OCI-LY1 (cell line): Measurements from ENCODE around the gene TUBB2B.

ENCODE experiments used
- H2AFZ ChIP-seq: fragments of 200-600 bp; sonication (generic), shearing (Covaris generic); 2 replicates; pipeline ENCODE4 v1.6.0; 2014; ENCODE audit warnings: antibody characterized with exemption, mild to moderate bottlenecking, low read length
- H3F3A ChIP-seq: fragments of 200-600 bp; sonication (generic), shearing (Covaris generic); 2 replicates; pipeline ENCODE4 v1.6.0; 2014; ENCODE audit warnings: mild to moderate bottlenecking, antibody characterized with exemption, low read length, moderate library complexity; ENCODE audit not compliant: insufficient read depth
- H3K27ac ChIP-seq: fragments of 200-600 bp; sonication (generic); 2 replicates; pipeline ENCODE4 v1.5.1; 2014; ENCODE audit warnings: low read length, mixed run types, mild to moderate bottlenecking, low read depth; ENCODE audit not compliant: poor library complexity, severe bottlenecking
- H3K27me3 ChIP-seq: fragments of 200-600 bp; sonication (generic); 2 replicates; pipeline ENCODE4 v1.6.0; 2014; ENCODE audit warnings: antibody characterized with exemption, mild to moderate bottlenecking, low read length, moderate library complexity; ENCODE audit not compliant: insufficient read depth
- H3K36me3 ChIP-seq: fragments of 200-600 bp; sonication (generic); 2 replicates; pipeline ENCODE4 v1.6.1; 2014; ENCODE audit warnings: mild to moderate bottlenecking, antibody characterized with exemption, low read length, moderate library complexity, mixed read lengths; ENCODE audit not compliant: insufficient read depth
- H3K4me1 ChIP-seq: fragments of 200-600 bp; sonication (generic); 2 replicates; pipeline ENCODE4 v1.5.1; 2014; ENCODE audit warnings: mild to moderate bottlenecking, low read length, moderate library complexity; ENCODE audit not compliant: insufficient read depth, severe bottlenecking
- H3K4me2 ChIP-seq: fragments of 200-600 bp; sonication (generic), shearing (Covaris generic); 2 replicates; pipeline ENCODE4 v1.6.1; 2014; ENCODE audit warnings: low read length
- H3K4me3 ChIP-seq: fragments of 200-600 bp; sonication (generic); 2 replicates; pipeline ENCODE4 v1.5.1; 2014; ENCODE audit warnings: low read length, low read depth, mild to moderate bottlenecking, mixed read lengths; ENCODE audit not compliant: poor library complexity, severe bottlenecking
- H3K79me2 ChIP-seq: fragments of 200-600 bp; shearing (Covaris generic); 2 replicates; pipeline ENCODE4 v1.6.1; 2016; ENCODE audit warnings: mixed run types, low read length, mixed read lengths; ENCODE audit not compliant: insufficient read depth
- H3K9ac ChIP-seq: fragments of 200-600 bp; sonication (generic), shearing (Covaris generic); 2 replicates; pipeline ENCODE4 v1.6.1; 2014; ENCODE audit warnings: mild to moderate bottlenecking, low read length, mixed read lengths
- H3K9me2 ChIP-seq: fragments of 200-600 bp; sonication (generic), shearing (Covaris generic); 2 replicates; pipeline ENCODE4 v1.6.1; 2014; ENCODE audit warnings: low read depth, mild to moderate bottlenecking, low read length, mixed read lengths
- H3K9me3 ChIP-seq: fragments of 200-600 bp; shearing (Covaris generic); 2 replicates; pipeline ENCODE4 v1.6.1; 2014; ENCODE audit warnings: low read length, mixed read lengths
- H4K20me1 ChIP-seq: fragments of 200-600 bp; sonication (generic), shearing (Covaris generic); 2 replicates; pipeline ENCODE4 v1.6.0; 2016; ENCODE audit warnings: mild to moderate bottlenecking, low read length; ENCODE audit not compliant: insufficient read depth
- CTCF ChIP-seq: fragments of 200-600 bp; sonication (generic), shearing (Covaris generic); IDR thresholded peaks from 2 replicates; pipeline ENCODE4 v1.5.1; 2017; ENCODE audit warnings: mild to moderate bottlenecking, antibody characterized with exemption, low read length, moderate library complexity, mixed read lengths
- EZH2 ChIP-seq: fragments of 200-600 bp; sonication (generic), shearing (Covaris generic); IDR thresholded peaks from 2 replicates; pipeline ENCODE4 v1.8.0; 2017; ENCODE audit warnings: borderline replicate concordance, mixed run types, mild to moderate bottlenecking, antibody characterized with exemption, low read length, moderate library complexity, mixed read lengths

Gene TUBB2B

DNA sequence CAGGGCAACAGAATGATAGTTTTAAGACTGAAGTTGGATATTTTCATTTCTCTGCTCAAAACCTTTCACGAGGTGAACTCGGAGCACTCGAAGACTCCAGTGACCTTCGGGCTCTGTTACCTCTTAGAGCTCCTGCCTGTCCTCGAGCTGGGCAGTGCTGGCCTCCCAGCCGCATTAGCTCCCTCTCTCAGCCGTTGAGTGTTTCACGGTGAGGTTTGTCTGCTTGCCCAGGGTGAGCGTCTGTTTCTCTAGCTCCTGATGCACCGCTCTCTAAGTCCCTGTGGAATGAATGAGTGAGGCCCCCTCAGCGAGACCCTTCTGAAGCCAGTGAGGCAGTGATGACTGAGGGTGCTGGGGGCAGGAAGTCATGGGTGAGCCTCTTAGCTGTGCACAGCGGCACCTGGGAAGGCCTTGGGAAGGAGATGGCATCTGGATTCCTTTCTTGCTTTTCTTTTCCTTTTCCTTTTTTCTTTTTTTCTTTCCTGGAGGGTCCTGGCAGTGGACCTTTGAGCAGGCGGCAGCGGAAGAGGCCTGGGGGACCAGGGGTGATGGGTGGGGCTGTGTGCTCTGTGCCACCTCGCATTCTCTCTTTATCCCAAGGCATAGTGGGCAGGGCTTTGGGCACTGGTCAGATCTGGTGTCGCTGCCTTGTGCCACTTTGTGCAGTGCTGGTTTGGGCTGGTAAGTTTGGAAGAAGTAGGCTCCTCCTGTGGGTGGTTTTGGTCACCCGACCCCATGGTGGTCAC is 33.5 kb upstream of the TUBB2B start:
- Histone ChIP-seq H3K9ac (no peak overlapping the region), H3K36me3 (peaks cover 46% of the 10 kb centered on the region), H3F3A (no peaks in the 10 kb centered on the region), H2AFZ (no peak overlapping the region), H3K9me3 (no peaks in the 10 kb centered on the region), H3K79me2 (peaks cover 32% of the 10 kb centered on the region), H3K4me3 (peak overlapping the region; percentile 86), H3K4me1 (peaks cover 24% of the 10 kb centered on the region), H4K20me1 (no peaks in the 10 kb centered on the region), H3K9me2 (no peaks in the 10 kb centered on the region), H3K27me3 (no peaks in the 10 kb centered on the region), H3K4me2 (peak overlapping the region; percentile 63), H3K27ac (no peak overlapping the region)
- no peak for TF ChIP-seq EZH2
- TF ChIP-seq CTCF, result no peak

GRCh38 chr6:3260296-3260695 is 32.8 kb upstream of the TUBB2B start:
- Histone ChIP-seq H3K4me1 (peaks cover 24% of the 10 kb centered on the region), H3K9me2 (no peaks in the 10 kb centered on the region), H3K4me2 (peak overlapping the region; percentile 63), H3K36me3 (peaks cover 41% of the 10 kb centered on the region), H3K27me3 (no peaks in the 10 kb centered on the region), H2AFZ (no peak overlapping the region), H3K27ac (no peak overlapping the region), H3K9ac (no peak overlapping the region), H3K4me3 (peak overlapping the region; percentile 86), H3K79me2 (peaks cover 32% of the 10 kb centered on the region), H3K9me3 (no peaks in the 10 kb centered on the region), H4K20me1 (no peaks in the 10 kb centered on the region), H3F3A (no peaks in the 10 kb centered on the region)
- no peak for TF ChIP-seq CTCF

- peak overlapping the region; percentile 86 for H3K4me3 ChIP-seq
- H3K79me2 ChIP-seq, result peaks cover 32% of the 10 kb centered on the region
- H4K20me1 ChIP-seq, result no peaks in the 10 kb centered on the region
- H3K9ac ChIP-seq, result peak overlapping the region; percentile 90
- H2AFZ ChIP-seq, result no peak overlapping the region
- H3K9me2 ChIP-seq, result no peaks in the 10 kb centered on the region
- peak overlapping the region; percentile 65 for H3K4me2 ChIP-seq
- H3K36me3 ChIP-seq, result peaks cover 34% of the 10 kb centered on the region
- peaks cover 24% of the 10 kb centered on the region for H3K4me1 ChIP-seq
- H3K27ac ChIP-seq, result peak overlapping the region; percentile 41
- no peaks in the 10 kb centered on the region for H3F3A ChIP-seq
- no peak for TF ChIP-seq EZH2
- H3K9me3 ChIP-seq, result no peaks in the 10 kb centered on the region
- H3K27me3 ChIP-seq, result no peaks in the 10 kb centered on the region
Observed at GRCh38 chr6:3259491-3259958, 32.1 kb upstream of the TUBB2B start.
